ENCODE results near the gene ZNF254.
"Not testable (repeated sequence)": the region's sequence is repeated elsewhere in the genome, so short reads cannot be mapped to it uniquely, and the experiment has no call there.

ZNF254 gene

DNA sequence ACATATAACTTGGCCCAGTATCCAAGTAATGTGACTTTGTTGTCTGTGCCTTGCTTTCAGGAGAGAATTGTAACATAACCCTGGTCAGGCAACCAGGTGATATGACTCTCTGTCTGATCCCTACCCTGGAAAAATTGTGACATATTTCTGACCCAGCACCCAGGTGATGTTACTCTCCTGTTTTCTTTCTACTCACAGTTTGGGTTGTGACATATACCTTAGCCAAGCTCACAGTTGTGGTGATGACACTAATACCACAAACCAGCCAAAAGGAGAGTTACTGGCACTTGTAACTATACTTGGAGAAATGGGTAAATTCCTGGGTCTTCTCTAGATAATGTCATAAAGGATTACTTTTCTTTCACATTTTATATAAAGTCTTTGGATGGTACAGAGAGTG is 14.3 kb upstream of the ZNF254 start:
- no peak for DNase-seq (ENCODE audit: low spot score)
- TF ChIP-seq, protein P1, sequence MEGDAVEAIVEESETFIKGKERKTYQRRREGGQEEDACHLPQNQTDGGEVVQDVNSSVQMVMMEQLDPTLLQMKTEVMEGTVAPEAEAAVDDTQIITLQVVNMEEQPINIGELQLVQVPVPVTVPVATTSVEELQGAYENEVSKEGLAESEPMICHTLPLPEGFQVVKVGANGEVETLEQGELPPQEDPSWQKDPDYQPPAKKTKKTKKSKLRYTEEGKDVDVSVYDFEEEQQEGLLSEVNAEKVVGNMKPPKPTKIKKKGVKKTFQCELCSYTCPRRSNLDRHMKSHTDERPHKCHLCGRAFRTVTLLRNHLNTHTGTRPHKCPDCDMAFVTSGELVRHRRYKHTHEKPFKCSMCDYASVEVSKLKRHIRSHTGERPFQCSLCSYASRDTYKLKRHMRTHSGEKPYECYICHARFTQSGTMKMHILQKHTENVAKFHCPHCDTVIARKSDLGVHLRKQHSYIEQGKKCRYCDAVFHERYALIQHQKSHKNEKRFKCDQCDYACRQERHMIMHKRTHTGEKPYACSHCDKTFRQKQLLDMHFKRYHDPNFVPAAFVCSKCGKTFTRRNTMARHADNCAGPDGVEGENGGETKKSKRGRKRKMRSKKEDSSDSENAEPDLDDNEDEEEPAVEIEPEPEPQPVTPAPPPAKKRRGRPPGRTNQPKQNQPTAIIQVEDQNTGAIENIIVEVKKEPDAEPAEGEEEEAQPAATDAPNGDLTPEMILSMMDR (IDR thresholded peaks at IDR 0.05; ENCODE audit: extremely low read depth, missing control alignments): no peak

DNA sequence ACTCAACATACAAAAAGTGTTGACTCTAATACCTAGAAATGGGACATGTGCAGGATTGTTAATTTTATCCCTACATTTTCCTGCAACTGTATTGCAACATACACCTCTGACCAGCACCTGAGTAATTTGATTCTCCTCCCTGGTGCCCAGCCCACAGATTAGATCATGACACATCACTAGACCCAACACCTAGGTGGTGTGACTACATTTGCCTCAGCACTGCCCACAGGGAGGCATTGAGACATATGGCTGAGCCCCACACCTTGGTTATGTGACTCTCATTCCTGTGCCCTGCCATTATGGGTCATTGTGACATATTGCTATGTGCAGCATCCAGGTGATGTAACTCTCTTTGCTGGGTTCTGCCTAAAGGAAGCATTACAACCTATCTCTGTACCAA is 13.2 kb upstream of the ZNF254 start:
- TF ChIP-seq, protein P1 (IDR thresholded peaks at IDR 0.05; ENCODE audit: extremely low read depth, missing control alignments): no peak
- DNase-seq (ENCODE audit: low spot score): no peak

DNA sequence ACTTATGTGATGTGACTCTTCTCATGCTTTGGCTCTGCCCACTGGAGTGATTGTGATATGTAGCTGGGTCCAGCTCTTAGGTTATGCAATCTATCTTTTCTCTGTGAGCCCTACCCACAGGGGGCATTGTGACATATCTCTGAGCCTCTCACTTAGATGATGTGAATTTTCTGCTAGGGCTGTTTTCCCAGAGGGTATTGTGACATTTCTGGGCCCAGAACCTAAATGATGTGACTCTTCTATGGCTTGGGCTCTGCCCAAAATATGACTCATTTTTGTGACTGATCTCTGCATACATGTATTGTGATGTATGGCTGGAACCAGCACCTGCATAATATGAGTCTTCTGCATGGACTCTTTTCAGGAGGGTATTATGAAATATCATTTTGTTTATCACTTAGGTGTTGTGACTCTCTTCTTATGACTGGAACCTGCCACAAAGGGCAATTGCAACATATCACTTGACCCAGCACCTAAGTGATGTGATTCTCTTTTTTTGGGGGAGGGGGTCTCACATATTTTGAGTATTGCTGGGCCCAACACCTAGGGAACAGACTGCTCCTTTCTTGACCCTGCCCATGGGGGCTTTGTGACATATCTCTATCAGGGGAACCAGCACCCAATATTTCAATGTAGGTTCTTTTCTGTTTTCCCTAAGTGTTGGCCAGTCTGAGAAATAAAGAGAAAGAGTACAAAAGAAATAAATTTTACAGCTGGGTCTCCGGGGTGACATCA is 12.1 kb upstream of the ZNF254 start:
- TF ChIP-seq, protein P1 (IDR thresholded peaks at IDR 0.05; ENCODE audit: extremely low read depth, missing control alignments): no peak
- DNase-seq (ENCODE audit: low spot score): no peak

DNA sequence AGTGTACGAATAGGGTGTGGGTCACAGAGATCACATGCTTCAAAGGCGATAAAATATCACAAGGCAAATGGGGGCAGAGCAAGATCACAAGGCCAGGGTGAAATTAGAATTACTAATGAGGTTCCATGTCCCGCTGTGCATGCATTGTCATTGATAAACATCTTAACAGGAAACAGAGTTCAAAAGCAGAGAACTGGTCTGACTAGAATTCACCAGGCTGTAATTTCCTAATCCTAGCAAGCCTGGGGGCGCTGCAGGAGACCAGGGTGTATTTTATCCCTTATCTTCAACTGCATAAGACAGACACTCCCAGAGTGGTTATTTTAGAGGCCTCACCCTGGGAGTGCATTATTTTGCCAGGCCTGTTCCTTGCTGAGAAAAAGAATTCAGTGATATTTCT is 11.5 kb upstream of the ZNF254 start:
- not testable (repeated sequence) for DNase-seq (ENCODE audit: low spot score)

DNA sequence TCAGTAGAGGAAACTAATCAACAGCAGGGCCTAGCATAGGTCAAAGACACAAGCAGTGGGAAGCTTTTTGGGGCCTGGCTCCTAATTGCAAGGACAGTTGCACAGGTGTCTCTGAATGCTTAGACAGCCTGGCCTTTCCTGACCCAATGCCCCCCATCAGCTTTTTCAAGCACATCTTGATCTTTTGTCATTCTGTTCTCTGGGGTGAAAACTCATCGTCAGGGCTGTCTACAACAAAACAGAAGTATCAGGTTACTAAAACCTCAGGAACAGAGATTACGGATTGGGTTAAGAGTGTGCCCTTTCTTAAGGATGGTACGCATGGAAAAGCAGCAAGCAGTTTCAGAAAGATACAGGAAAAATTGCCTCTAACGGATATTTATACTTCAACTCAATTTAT is 8.3 kb upstream of the ZNF254 start:
- DNase-seq (ENCODE audit: low spot score): no peak
- TF ChIP-seq, protein P1 (IDR thresholded peaks at IDR 0.05; ENCODE audit: extremely low read depth, missing control alignments): no peak

DNA sequence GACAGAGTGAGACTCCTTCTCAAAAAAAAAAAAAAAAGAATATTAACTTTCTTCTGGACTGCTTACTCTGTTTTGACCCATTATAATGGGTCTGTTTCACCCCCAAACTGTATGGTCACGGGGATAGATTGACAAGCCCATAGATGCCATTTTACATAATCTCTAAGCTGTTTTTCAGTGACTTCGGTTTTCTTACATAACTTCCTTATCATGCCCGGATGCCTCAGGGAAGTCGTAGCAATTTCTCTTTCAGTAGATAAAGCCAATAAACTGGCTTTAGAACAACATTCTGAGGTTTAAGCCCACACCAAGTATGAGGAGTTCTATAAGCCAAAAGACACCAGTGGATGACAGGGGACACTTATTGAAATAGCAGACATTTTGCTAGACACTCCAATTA is 5.9 kb upstream of the ZNF254 start:
- TF ChIP-seq, protein P1 (IDR thresholded peaks at IDR 0.05; ENCODE audit: extremely low read depth, missing control alignments): no peak

DNA sequence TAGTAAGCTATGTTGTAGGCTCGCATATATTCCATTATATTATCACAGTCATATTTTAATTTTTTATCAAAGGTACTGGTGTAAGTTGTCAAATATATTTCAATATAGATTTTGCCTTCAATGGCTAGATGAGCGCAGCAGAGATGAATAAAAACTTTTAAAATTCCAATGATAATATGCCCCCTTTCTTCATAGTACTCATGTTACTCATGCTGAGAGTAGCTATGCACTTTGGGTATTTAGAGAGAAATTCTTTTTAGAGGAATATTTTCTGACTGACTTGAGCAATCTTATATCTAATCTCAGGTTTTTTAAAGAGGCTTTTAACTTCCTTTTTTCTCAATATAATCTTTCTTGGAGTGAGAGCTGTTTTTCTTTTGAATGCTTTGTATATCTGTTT is 11.4 kb downstream of the ZNF254 start:
- TF ChIP-seq, protein P1 (IDR thresholded peaks at IDR 0.05; ENCODE audit: extremely low read depth, missing control alignments): no peak
- no peak for DNase-seq (ENCODE audit: low spot score)

More for the DNA sequence above, 5.9 kb upstream of the ZNF254 start:
- DNase-seq (ENCODE audit: low spot score): no peak

DNA sequence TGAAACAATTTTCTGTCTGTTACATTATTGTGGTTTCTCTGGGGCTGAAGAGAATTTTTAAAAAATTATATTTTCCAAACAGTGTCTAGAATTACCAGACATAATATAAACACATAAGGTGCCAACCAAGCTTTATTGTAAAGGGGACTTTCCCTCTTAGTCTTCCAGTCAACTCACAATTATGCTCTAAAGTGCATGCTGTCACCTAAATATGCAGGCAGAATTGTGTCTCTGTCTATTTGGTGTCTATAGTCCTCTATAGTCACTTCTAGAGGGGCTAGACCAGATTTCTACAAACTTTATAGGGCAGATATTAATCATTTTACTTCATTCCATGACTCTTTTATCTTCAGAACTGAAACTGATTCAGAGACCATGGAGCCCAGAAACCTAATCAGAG is 12.8 kb downstream of the ZNF254 start:
- no peak for DNase-seq (ENCODE audit: low spot score)

DNA sequence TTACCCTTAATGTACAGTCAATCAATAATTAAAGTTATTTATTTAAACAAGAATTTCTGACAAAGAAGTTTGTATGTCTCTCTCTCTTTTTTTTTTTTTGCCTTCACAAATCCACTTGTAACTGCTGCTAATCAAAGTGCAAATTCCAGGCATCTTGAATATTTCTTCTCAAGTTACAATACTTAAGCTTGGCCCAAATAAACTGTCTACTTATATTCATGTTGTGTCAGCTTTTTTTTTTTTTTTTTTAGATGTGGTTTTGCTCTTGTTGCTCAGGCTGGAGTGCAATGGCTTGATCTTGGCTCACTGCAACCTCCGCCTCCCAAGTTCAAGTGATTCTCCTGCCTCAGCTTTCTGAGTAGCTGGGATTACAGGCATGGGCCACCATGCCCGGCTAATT is 13.6 kb downstream of the ZNF254 start:
- not testable (repeated sequence) for DNase-seq (ENCODE audit: low spot score)

More for the DNA sequence above, 12.8 kb downstream of the ZNF254 start:
- TF ChIP-seq, protein P1 (IDR thresholded peaks at IDR 0.05; ENCODE audit: extremely low read depth, missing control alignments): no peak
